ENCODE measurements around the gene RAET1G.

- TF ChIP-seq POLR2AphosphoS5 (IDR thresholded peaks at IDR 0.05; ENCODE audit: insufficient read depth in 1 of 2, low read depth in 1 of 2) (no peak), POLR2A (IDR thresholded peaks at IDR 0.05) (no peak)
These were observed 13.0 kb downstream of the RAET1G start for GRCh38 chr6:149909701-149910470.
